M059J (cell line): ENCODE measurements around the gene DHRS4L2. TPM values are rescaled to one million over a fixed set of nuclear protein-coding genes. Genes with fewer than 3 reads are reported as not detected.
A peak's percentile ranks its signal among the peaks of the same experiment; 100 is the strongest.
"Not testable (repeated sequence)": the region's sequence is repeated elsewhere in the genome, so short reads cannot be mapped to it uniquely, and the experiment has no call there.

Source experiments
- DNase-seq: peaks from one replicate; pipeline ENCODE4 v3.0.0-alpha.2; 2012; ENCODE audit warnings: low read depth
- total RNA-seq: library from RNA; depleted of rRNA; stranded (reverse); fragments of >200 nt; shearing (Covaris generic); gene quantifications from 2 replicates; pipeline ENCODE4 v1.2.3, GENCODE V29; 2014; rRNA removed

DHRS4L2 gene
- total RNA-seq = 15.1 and 20.2 TPM in 2 replicates

DNA sequence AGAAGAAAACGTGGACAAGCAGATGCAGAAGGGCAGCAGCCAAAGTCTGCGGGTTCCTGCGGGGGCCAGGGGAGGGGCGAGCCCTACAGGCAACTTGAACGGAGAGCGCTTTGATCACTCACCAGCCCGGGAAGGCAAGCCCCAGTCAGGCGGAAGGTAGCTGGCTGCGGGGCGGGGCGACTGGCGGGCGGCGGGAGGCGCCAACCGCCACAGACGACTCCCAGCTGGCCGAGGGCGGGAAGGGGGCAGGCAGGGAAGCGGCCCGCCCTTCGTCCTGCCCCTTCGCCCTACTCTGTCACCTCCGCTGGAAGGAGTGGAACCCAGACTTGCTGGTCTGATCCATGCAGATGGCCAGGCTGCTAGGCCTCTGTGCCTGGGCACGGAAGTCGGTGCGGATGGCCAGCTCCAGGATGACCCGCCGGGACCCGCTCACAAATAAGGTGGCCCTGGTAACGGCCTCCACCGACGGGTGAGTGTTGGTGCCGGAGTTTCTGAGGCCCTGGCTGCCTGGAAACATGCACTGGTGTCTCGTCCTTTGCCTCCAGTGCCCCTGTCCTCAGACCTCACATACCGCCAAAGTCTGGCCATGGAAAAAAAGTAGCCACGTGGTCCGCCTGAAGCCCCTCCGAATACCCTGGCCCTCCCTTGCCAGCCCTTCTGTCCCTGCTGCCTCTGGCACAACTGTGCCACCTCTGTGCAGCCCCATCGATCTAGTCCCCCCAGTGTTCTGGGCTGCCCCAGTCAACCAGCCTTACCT lies at the start of gene DHRS4L2:
Gene DHRS4L2 (plus strand): TSS at position 323 of the 757 bp plus-strand sequence. CDS start 19 bp downstream, at position 342.
- DNase-seq = peak; percentile 79

- DNase-seq = no peak
Observed at GRCh38 chr14:23939607-23940326, 49.0 kb upstream of the DHRS4L2 start.

DNA sequence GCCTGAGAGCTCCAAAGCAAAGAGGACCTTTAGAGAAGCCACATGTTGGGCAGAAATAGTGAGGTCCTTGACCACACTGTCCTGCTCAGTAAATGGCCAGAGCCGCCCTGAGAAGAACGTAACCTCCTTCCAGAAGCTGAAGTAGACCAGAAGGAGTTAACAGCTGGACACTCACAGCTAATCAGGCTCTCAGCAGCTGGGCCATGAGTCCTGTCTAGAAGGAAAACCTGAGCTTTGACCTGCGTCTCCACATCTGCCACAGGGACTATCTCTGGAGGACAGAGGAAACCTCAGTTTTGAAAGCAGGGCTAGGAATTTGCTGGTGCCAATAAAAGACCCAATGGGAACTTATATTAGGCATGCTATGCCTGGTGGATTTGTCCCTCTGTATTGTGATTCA lies 47.5 kb upstream of the DHRS4L2 start:
- DNase-seq = no peak

GRCh38 chr14:23941669-23942068 lies 47.1 kb upstream of the DHRS4L2 start:
- DNase-seq = no peak

DNA sequence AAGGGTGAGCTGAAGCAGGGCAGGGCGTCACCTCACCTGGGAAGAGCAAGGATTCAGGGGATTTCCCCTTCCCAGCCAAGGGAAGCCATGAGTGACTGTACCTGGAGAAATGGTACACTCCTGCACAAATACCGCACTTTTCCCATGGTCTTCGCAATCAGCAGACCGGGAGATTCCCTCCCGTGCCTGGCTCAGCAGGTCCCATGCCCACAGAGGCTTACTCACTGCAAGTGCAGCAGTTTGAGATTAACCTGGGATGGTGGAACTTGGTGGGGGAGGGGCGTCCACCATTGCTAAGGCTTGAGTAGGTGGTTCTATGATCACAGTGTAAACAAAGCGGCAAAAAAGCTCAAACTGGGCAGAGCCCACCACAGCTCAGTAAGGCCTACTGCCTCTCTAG lies 46.1 kb upstream of the DHRS4L2 start:
- no peak for DNase-seq

- not testable (repeated sequence) for DNase-seq
Observed at GRCh38 chr14:23949069-23949468, 39.7 kb upstream of the DHRS4L2 start.

GRCh38 chr14:23950411-23951135 lies 38.2 kb upstream of the DHRS4L2 start:
- DNase-seq = no peak

DNA sequence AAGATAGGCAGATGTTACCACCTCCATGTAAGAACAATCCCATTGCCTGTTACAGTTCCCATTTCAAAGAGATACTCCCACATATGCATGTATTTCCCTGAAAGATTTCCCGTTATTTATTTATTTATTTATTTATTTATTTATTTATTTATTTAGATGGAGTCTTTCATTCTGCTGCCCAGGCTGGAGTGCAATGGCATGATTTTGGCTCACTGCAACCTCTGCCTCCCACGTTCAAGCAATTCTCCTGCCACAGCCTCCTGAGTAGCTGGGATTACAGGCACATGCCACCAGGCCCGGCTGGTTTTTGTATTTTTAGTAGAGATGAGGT lies 37.6 kb upstream of the DHRS4L2 start:
- not testable (repeated sequence) for DNase-seq

GRCh38 chr14:23951590-23952201 lies 37.0 kb upstream of the DHRS4L2 start:
- DNase-seq = no peak

GRCh38 chr14:23953116-23953463 lies 35.6 kb upstream of the DHRS4L2 start:
- not testable (repeated sequence) for DNase-seq

DNA sequence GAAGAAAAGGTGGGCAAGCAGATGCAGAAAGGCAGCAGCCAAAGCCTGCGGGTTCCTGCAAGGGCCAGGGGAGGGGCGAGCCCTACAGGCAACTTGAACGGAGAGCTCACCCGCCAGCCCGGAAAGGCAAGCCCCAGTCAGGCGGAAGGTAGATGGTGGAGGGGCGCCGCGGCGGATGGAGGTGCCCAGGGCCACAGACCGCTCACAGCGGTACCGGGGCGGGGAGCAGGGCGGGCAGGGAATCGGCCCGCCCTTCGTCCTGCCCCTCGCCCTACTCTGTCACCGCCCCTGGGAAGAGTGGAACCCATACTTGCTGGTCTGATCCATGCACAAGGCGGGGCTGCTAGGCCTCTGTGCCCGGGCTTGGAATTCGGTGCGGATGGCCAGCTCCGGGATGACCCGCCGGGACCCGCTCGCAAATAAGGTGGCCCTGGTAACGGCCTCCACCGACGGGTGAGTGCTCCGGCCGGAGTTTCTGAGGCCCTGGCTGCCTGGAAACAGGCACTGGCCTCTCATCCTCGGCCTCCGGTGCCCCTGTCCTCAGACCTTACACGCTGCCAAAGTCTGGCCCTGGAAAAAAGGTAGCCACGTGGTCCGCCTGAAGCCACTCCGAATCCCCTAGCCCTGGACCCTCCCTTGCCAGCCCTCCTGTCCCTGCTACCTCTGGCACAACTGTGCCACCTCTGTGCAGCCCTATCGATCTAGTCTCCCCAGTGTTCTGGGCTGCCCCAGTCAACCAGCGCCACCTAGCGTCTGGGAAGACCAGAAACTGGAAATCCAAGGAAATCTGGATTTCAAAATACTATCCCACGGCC lies 35.1 kb upstream of the DHRS4L2 start, which contains the start of gene DHRS4:
Gene DHRS4 (plus strand): TSS at position 307 of the 815 bp plus-strand sequence. CDS start 19 bp downstream, at position 326.
- DNase-seq = peak; percentile 83

DNA sequence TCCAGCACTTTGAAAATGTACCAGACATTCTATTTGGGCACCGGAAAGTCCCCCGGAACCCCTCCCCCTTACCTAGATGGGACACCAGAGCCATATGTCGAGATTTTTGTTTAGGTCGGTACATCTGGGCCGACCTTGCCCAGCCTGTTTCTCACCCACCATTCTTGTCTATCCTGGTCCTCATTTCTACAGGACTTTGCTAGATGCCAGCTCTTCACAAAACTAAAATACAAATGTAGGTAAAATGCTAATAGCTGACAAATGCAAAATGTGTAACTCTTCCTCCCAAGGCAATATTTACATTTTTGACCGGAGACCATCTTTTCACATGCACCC lies 34.5 kb upstream of the DHRS4L2 start:
- DNase-seq = not testable (repeated sequence)

DNA sequence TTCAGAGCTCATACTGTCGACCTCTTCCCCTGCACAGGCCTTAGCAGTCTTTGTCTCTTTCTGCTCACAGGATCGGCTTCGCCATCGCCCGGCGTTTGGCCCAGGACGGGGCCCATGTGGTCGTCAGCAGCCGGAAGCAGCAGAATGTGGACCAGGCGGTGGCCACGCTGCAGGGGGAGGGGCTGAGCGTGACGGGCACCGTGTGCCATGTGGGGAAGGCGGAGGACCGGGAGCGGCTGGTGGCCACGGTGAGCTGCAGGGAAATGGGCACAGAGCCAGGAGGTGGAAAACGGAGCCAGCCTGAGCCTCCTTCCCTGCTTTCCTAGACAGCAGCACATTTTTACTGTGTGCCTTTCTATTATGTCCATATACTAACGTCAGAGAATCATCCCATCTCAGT lies 33.8 kb upstream of the DHRS4L2 start:
- DNase-seq = not testable (repeated sequence)

- not testable (repeated sequence) for DNase-seq
Observed at GRCh38 chr14:23955811-23956210, 32.9 kb upstream of the DHRS4L2 start.

- DNase-seq = not testable (repeated sequence)
Observed at GRCh38 chr14:23957913-23958569, 30.7 kb upstream of the DHRS4L2 start.

DNA sequence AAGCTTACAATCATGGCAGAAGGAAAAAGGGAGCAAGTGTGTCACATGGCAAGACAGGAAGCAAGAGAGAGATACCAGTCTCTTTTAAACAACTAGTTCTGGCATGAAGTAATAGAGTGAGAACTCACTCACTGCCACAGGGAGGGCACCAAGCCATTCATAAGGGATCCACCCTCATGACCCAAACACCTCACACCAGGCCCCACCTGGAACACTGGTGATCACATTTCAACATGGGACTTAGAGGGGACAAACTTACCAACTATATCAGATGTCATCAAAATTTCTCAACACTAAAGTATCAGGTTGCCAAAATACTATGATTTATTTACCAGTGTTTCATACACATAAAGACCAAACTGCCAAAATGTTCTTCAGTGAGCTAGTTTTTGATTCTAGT lies 27.8 kb upstream of the DHRS4L2 start:
- DNase-seq = not testable (repeated sequence)

DNA sequence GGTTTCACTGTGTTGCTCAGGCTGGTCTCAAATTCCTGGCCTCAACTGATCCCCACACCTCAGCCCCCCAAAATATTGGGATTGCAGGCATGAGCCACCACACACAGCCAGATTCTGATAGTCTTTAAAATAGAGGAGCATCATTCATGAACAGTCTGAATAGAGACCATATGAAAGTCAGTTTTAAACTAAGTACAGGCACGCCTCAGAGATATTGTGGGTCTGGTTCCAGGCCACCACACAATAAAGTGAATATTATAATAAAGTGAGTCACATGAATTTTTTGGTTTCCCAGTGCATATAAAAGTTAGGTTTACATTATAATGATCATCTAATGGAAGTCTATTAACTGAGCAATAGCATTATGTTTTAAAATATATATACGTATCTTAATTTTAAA lies 27.0 kb upstream of the DHRS4L2 start:
- DNase-seq = not testable (repeated sequence)

GRCh38 chr14:23969130-23969480 lies 19.6 kb upstream of the DHRS4L2 start:
- DNase-seq = not testable (repeated sequence)

DNA sequence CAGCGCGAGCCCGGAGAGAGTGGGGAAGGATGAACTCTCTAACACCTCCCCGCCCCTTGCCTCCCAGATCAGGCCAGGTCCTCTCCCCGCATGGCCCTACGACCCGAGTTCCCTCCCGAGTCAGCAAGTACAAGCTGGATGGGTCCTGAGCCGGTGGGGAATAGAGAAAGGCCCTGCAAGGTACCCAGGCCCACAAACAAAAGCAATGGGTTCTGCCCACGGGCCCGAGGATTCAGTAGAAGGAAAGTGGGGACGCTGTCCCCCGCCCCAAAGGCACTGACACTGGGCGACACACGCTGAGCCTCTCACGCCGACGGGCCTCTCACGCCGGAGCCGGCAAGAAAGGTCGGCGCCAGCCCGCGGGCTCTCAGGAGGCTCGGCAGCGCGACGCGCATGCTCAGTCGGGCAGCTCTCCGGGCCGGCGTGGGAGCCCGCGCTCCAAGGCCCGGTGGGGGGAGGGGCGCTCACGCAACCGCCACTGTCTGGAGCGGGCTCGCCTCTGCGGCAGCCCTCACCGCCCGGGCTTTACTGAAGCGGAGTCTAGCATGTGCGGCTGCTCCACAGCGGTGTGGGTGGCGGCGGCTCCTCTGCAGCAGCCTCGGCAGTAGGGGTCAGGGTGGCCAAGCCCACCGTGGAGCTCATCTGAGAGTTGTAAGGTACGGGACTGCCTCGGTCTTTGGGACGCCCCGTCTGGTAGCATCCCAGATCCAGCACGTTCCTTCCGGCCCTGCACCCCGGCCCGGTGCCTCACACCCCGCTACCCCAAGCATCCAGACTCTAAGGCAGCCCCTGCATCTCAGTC lies 19.0 kb upstream of the DHRS4L2 start:
- not testable (repeated sequence) for DNase-seq

DNA sequence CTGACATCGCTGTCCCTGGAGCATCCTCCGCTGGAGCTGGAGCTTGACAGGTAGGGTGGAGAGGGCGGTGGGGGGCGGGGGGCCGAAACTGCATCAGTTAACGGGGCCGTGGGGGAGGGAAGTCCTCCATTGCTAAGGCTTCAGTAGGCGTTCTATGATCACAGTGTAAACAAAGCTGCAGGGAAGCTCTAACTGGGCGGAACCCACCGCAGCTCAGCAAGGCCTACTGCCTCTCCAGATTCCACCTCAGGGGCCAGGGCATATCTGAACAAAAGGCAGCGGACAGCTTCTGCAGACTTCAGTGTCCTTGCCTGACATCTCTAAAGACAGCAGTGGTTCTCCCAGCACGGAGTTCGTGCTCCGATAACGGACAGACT lies 18.5 kb upstream of the DHRS4L2 start:
- not testable (repeated sequence) for DNase-seq
